SIG-M5 (cell line): ENCODE measurements around the gene CHAF1A.

Experiments used
- DNase-seq: peaks from one replicate; lab custom pipeline; 2025; lab: John Stamatoyannopoulos, UW

The CHAF1A gene

DNA sequence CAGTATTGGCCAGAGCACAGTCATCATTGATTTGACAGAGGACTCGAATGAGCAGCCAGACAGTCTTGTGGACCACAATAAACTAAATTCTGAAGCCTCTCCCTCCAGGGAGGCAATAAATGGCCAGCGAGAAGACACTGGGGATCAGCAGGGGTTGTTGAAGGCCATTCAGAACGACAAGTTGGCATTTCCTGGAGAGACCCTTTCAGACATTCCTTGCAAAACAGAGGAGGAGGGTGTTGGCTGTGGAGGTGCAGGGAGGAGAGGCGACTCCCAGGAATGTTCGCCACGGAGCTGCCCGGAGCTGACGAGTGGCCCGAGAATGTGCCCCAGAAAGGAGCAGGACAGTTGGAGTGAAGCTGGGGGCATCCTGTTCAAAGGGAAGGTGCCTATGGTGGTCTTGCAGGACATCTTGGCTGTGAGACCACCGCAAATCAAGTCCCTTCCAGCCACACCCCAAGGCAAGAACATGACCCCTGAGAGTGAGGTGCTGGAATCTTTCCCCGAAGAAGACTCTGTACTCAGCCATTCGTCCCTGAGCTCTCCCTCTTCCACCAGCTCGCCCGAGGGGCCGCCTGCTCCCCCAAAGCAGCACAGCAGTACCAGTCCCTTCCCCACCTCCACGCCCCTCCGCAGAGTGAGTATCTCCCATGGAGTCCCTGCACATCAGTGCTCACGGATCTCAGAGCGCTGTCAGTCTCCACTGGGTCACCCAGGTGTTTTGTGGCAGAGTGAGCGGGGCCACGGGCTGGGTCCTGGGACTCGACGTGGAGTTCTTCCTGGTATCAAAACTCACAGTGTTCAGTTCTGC is 6.9 kb downstream of the CHAF1A start:
- no peak for DNase-seq

DNA sequence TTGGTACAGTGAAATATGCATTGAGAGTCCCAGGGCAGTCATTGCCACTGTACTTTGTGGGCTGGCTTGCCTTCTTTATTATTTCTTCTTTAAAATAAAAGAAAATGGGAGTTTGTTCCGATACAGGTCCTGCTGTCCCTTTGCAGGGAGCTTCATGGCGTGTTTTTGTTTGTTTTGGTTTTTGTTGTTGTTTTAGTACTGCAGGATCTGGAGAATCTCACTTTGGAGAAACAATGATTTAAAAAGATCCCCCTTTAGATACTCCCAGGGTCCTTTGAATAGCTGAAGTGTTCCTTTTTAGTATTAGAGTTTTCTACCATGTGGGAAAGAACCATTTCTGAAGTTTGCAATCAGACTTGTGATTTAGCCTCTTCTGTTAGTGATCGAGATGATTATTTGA is 11.1 kb downstream of the CHAF1A start:
- no peak for DNase-seq

DNA sequence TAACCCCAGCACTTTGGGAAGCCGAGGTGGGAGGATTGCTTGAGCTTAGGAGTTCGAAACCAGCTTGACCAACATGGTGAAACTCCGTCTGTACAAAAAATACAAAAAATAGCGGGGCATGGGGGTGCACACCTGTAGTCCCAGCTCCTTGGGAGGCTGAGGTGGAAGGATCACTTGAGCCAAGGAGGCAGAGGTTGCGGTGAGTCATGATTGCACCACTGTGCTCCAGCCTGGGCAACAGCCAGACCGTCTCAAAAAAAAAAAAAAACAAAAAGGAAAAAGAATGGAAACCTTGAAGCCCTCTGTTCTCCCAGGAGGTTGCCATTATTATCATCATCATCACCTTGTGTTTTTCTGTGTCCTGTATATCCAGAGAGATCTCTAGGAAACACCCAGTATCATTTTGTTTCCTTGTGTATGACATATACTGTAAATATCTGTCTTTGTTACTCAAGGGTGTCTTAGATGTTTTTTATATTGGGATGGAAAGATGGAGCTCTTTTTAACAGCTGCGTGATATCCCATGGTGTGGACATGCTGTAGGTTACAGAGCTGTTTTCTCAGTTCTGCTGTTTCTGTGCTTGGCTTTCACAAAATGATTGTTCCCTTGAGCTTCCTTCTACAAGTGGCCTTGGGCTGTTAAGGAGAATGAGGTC is 11.8 kb downstream of the CHAF1A start:
- no peak for DNase-seq

DNA sequence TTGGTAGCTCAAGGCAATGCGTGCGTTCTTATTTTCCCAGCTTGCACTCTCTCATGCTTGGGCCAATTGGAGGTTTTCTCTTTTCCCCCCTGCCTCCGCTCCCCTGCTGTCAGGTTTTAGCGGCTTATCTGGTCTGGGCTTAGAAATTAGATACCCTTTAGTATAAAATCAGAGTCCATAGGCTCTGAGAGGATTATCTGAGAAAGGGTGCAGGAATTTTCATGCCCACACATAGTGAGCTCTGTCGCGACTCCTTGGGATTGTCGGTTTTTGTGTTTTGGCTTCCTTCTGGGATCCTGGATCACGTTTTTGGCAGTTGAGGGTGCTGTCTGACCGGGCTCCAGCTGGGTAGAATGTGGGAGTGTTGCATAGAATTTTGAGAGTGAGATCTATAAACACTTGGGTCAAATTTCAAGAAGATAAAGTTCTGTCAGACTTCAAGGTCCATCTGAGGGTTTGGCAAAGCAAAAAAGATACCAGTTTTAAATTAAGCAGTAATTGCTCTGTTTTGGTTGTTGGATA is 12.4 kb downstream of the CHAF1A start:
- DNase-seq: no peak

DNA sequence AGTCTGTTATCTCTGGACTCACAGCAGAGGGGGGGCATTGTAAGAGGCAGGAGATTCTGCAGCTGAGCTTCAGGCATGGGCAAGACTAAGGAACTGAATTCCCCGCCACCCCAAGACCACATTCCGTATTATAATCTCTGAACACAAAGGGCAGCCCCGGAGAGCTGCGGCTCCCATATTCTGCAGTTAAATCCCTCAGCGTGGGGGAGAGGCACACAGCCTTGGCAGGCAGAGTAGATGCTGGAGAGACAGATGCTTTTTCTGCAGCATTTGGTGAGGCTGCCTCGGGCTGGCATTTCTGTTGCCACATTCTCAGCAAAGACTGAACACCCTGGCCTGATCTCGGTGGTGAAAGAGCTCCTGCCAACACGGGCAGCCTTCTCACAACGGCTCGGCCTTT is 12.9 kb downstream of the CHAF1A start:
- DNase-seq: no peak

DNA sequence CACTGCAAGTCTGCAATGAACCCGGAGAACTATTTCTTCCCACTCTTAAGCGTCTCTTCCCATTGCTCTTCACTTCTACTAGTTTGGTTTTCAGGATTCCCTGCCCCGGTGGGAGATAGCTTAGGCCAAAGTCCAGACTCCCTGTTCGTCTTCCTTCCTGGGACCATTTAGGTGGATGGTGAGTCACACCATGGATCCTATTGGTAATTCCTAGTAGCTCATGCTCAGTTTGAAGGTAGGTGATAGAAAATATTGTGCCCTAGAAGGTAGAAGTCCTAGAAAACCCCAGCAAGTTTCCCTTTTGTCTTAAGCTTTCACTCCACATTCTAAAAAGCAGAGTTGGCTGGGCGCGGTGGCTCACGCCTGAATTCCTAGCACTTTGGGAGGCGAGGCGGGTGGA is 13.8 kb downstream of the CHAF1A start:
- DNase-seq: no peak

DNA sequence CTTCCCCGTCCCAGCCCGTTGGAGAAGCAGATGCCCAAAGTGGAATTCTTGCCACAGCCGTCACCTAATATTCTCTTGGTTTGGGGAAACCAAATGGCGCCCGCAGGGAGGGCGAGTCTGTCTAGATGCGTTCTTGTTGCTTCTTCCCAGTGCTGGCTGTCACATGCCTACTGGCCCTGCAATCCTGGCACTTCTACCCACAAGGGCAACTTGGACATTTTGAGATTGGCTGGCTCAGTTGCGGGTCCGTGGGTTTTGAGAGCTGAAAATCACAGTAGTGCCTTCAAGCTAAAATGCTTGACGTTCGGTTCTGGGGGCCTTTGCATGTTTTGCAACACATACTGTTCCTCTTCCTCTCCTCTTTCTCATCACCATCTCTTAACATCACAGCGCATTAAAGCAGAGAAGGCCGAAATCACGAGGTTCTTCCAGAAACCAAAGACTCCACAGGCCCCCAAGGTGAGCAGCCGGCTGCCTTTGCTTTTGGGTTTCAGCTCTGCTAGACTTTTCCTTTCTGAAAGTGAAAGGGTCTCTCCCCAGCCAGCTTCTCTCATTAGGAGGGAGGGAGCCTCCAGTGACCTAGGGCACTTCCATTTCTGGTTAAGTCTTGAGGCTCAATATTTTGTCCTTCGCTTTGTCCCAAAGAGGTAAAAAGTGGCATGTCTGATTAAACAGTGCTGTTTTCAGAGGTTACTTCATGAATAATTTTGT is 21.1 kb downstream of the CHAF1A start:
- DNase-seq: no peak

DNA sequence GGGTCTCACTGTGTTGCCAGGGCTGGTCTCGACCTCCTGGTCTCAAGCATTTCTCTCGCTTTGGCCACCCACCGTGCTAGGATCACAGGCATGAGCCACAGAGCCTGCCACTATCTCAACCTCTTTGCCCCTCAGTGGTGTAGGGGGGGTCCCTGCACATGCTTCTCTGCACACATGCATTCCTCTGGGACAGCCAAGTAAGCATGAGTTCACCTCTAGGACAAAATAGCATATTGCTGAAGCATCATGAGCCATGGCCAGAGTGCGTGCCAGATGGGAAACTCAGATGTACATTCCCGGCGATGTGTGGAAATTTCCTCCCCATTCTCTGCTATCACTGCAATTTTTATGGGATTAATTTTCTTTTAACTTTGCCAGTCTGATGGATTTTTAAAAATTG is 23.1 kb downstream of the CHAF1A start:
- no peak for DNase-seq

DNA sequence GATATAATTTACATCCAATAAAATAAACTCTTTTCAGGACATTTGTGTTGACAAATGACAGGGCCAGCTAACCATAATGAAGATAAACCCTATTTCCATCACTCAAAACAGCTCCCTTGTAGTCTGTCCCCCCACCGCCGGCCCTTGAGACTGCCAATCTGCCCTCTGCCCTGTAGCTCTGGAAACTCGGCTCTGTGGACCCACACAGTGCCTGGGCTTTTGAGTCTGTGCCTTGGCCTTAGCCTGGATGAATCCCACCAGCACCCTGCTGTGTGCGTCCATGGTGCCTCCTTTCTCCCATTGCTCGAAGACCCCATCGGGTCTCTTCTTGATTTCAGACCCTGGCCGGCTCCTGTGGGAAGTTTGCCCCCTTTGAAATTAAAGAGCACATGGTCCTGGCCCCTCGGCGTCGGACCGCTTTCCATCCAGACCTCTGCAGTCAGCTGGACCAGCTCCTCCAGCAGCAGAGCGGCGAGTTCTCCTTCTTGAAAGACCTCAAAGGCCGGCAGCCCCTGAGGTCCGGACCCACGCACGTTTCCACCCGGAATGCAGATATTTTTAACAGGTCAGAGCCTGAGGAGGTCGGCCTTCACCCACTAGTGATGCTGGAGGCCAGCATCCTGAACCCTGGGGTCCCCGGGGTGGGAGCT is 26.0 kb downstream of the CHAF1A start:
- DNase-seq: no peak

DNA sequence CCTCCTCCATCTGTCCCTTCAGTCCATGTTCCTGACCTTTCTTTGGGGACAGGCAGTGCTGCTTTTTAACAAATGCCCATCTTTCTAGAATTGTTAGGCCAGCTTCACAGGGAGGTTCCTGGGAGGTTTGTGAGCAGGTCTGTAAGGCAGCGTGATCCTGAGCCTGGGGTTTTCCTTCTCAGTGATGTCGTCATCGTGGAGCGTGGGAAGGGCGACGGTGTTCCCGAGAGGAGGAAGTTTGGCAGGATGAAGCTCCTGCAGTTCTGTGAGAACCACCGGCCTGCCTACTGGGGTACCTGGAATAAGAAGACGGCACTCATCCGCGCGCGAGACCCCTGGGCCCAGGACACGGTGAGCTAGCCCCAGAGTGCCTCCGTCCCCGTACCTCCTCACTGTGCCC is 26.8 kb downstream of the CHAF1A start:
- no peak for DNase-seq

DNA sequence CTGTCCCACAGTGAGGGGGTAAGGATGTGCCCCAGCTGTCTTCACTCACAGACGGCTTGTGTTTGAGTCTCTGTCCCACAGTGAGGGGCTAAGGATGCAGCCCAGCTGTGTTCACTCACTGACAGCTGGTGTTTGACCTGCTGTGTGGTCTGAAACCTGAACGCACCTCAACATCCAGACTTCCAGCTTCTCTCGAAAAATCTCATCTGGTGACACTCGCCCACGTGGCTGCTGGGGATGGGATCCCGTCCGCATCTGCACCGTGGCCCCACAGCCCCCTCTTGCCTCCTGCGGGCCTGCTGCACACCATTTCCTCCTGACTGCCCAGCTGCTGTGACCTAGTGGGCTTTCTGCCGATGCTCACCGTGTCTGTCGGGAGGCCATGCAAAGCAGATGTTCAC is 27.3 kb downstream of the CHAF1A start:
- no peak for DNase-seq

DNA sequence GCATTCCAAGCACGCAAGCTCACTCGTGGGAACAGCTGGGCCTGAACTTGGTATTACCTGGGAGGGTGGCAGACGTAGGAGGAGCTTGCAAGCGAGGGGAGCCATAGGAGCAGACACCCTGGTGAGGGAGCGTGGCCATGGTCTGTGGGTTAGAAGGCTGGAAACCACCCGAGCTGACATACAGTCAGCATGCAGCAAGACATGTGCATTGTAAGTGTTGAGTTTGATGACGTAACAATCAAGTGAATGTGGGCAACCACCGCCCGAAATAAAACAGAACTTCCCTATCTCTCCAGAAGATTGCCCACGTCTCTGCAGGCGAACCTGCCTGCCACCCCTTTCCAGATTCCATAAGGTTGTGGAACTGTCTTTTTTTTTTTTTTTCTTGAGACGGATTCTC is 28.3 kb downstream of the CHAF1A start:
- peak; percentile 24 for DNase-seq

DNA sequence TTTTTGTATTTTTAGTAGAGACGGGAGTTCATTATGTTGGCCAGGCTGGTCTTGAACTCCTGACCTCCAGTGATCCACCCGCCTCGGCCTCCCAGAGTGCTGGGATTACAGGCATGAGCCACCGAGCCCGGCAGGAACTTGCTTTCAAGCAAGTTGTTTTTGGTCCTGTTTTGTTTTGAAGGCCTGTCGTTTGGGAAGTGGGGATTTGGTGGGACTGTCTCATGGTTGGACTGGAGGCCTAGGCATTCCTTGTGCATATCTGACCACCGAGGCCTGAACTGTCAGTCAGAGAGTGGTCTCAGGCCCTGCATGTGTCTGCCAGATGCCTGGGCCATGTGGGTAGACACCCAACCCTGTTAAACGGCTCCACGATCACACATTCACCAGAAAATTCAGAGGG is 28.9 kb downstream of the CHAF1A start:
- no peak for DNase-seq

DNA sequence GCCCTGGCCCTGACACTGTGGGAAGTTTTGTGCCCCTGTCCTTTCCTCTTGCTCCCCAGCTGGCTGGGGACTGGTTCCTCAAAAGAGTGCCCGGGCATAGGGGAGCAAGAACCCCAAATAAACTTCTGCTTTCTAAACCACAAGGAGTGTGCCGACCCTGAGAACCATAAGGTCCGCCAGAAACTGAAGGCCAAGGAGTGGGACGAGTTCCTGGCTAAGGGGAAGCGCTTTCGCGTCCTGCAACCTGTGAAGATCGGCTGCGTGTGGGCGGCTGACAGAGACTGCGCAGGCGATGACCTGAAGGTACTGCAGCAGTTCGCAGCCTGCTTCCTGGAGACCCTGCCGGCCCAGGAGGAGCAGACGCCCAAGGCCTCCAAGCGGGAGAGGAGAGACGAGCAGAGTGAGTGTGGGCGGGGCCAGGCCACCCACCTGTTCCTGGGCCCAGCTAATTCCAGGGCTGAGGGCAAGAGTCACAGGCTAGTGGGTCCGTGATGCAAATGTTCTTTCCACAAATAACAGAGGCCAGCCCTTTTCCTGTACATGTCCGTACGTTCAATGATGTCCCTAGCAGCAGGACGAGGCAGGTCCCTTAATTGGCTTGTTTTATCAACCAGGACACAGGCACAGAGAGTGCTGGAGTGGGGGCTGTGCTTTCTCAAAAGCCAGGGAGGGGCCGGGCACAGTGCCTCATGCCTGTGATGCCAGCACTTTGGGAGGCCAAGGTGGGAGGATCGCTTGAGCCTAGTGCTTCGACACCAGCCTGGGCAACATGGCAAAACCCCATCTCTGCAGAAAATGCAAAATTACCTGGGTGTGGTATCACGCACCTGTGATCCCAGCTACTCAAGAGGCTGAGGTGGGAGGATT is 29.6 kb downstream of the CHAF1A start:
- no peak for DNase-seq

DNA sequence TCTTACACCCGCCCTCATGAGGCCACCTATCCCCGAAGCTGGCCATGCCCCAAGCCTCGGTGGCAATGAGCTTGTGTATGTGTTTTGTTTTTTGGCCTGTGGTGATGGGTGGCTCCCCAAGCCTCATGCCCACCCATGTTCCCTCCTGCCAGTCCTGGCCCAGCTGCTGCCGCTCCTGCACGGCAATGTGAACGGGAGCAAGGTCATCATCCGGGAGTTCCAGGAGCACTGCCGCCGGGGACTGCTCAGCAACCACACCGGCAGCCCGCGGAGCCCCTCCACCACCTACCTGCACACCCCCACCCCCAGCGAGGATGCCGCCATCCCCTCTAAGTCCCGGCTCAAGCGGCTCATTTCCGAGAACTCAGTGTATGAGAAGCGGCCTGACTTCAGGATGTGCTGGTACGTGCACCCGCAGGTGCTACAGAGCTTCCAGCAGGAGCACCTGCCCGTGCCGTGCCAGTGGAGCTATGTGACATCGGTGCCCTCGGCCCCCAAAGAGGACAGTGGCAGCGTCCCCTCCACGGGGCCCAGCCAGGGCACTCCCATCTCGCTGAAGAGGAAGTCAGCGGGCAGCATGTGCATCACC is 30.6 kb downstream of the CHAF1A start:
- DNase-seq: no peak

DNA sequence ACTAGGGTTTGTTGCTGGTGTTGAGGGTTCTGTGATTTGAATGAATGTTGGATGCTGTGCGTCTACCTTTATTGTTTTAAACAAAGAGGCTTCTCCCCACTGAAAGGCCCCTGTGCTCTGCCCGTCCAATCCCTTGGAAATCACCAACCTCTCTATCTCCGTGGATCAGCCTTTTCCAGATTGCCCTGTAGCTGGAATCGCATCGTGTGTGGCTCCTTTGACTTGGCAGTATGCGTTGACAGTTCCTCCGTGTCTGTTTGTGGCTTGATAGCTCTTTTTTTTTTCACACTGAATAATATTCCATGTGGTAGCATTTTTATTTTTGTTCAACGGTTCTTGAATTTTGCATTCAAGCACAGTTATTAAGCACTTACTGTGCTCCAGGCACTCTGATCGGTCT is 32.0 kb downstream of the CHAF1A start:
- DNase-seq: no peak

DNA sequence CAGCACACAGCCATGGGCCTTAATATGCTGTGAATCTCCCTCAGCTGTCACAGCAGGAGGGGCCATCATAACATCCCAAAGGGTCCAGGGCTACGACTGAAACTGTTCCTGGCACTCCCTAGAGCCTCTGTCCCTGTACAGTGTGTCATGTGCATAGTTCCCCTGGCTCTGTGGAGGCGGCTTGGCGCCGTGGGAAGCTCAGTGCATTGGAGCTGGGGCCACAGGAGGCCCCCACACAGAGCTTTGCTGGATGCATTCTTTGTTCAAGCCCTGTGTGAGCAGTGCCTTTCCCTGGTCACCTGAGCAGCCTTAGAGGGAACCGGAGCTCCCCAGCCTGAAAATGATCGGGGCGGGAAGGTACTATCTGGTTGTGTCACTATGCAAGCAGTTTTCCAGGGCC is 33.8 kb downstream of the CHAF1A start:
- DNase-seq: no peak

DNA sequence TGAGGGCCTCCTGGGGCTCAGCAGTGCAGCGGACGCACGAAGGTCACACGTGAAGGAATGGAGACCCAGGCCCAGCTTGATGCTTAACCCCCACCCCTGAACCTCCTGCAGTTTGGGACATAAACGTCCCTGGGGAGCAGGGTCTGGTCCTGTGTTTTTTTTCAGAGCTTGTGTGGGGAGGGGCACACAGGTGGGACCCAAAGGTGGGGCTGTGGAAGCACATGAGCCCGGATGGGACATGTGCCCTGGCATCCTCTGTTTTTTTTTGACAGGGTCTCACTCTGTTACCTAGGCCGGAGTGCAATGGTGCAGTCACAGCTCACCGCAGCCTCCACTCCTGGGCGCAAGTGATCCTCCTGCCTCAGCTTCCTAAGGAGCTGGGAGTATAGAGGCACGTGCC is 34.7 kb downstream of the CHAF1A start:
- DNase-seq: no peak

DNA sequence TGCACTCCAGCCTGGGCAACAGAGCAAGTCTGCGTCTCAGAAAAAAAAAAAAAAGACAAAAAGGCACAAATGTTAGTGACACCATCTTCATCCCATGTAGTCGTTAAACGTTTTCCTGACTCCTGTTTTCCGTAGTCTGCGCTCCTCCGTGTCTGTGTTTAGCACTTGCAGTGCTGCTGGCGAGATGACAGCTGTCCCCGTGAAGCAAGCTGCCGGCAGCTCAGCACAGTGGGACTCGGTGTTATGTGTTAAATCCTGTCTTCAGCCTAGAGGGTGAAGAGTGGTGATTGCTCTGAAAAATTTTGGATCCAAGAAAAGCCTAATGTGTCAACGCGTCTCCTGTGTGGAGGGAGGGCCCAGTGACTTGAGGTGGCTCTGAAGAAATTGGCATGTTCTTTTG is 36.8 kb downstream of the CHAF1A start:
- no peak for DNase-seq

DNA sequence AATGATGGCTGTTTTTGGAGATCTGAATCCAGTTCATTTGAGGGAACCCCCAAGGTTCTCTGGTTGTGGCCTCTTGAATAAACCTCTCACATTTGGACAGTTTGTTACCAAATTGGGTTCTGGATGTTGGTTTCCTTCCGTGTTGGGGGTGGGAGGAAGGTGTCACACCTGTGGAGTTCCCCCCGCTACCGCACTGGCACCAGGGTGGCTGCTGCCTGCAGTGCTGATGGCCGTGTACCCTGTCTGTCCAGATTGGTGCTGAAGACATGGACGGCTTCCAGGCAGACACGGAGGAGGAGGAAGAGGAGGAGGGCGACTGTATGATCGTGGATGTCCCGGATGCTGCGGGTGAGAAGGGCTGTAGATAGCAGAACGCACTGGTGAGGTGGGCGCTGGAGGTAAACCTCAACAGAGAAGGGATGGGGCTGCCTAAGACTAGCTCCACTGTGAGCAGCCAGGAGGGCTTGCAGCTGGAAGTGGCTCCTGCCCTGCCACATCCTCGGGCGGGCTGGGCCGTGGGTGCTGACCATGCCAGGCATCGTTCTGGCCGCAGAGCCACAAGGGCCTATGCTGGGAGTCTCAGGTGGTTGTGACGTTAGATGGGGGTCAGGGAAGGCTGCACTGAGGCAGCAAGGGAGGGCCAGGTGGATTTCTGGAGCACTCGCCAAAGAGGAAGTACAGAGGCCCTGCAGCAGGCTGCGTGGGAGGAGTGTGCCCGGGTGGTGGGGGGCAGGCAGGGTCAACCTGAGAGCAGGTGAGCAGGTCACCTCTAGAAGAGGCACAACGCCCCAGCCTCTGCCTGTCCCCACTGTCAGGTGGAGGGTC is 39.8 kb downstream of the CHAF1A start:
- no peak for DNase-seq
